GM21526 (cell line): ENCODE data around the gene CADM3.
A peak's percentile ranks its signal among the peaks of the same experiment; 100 is the strongest.

Experiments used
- ATAC-seq: cut with Tn5 transposase; IDR thresholded peaks from one replicate; pipeline ENCODE4 v1.9.1; 2021; ENCODE audit warnings: moderate library complexity; ENCODE audit not compliant: unreplicated experiment, low FRiP score

Gene CADM3

DNA sequence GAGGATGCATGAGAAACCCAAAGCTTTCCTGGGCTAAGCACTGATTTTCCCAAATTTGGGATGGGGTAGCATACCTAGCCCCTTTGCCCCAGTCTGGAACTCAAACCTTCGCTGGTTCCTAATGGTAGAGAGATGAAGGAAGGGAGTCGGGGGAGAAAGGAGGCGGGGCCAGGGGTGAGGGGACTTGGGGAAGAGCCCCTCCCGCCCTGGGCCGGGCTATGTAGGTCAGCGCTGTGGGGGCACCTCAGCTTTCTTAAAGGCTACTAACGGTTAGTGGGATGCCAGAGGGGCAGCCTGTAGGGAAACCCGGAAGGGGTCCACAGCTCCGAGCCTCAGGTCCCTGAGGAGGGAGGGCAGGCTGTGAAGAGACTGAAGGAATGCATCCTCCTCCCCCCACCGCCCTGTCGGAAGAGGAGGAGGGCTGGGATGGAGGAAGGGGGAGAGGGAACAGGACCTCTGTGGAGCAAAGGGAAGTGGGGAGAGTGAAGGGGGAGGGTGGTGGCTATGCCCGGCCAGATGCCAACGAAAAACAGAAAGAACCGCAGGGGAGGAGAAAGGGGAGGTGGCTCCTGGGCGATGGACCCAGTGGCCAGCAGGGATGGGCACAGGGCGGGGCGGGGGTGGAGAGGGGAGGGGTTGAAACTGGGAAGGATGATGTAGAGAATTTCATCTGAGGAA, 1.3 kb downstream of the CADM3 start:
- ATAC-seq, result no peak

DNA sequence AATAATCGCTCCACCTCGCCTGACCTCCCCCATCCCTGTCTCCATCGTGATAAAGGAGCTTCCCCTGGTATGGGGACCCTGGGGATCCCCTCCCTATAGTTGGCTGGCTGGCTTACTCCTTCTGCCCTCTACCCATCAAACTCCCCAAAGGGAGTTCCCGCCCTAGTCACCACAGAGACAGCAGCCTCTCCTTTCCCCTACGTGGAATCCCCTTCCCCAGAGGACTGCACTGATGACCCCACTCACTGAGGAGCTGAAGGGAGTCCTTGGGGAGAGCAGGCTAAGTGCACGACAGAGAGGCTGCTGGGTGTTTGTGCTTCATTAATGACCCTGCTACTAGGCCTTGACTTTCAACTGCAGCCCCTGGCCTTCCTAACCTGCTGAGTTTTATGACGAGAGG, 1.9 kb downstream of the CADM3 start:
- ATAC-seq, result no peak

- ATAC-seq, result no peak
Measured at GRCh38 chr1:159175571-159175970, 4.2 kb downstream of the CADM3 start.

GRCh38 chr1:159177272-159177907, 6.0 kb downstream of the CADM3 start:
- ATAC-seq, result no peak

GRCh38 chr1:159179906-159180305, 8.5 kb downstream of the CADM3 start:
- no peak for ATAC-seq

DNA sequence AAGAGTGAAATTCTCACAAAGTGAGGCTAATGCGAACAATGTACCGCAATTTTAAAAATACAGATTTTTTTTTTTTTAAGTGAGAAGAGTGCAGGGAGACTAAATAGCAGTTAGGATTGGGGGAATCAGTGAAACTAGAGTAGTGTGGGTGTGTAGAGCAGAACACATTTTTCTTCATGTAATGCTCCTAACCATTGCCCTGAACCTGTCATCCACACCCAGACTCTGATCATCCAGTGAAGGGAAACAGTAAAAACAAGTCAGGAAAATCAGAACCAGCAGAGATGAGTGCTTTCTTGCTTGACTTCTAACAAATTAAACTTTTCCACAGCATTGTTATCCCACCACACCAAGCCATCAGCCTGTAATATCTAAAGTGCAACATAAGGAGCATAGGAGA, 9.1 kb downstream of the CADM3 start:
- ATAC-seq, result no peak

- ATAC-seq, result no peak
Measured at GRCh38 chr1:159181328-159182024, 10.1 kb downstream of the CADM3 start.

DNA sequence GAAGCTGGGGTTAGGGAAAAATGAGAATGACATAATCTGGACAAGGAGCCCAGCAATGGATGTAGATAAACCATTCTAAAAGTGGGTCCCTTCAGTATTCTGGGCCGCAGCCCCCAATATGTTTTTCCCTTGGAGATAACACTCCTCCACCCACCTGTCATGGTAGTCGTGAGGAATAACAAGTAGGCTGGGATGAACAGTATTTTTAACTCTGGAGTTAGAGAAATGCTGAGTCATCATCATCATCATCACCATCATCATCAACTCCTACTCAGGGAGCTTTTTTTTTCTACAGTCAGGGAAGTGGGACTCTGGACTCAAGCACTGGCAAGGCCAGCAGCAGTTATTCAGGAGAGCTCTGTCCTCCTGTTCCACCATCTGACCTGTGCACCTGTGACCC, 12.8 kb downstream of the CADM3 start:
- no peak for ATAC-seq

GRCh38 chr1:159185121-159185520, 13.7 kb downstream of the CADM3 start:
- ATAC-seq, result no peak

DNA sequence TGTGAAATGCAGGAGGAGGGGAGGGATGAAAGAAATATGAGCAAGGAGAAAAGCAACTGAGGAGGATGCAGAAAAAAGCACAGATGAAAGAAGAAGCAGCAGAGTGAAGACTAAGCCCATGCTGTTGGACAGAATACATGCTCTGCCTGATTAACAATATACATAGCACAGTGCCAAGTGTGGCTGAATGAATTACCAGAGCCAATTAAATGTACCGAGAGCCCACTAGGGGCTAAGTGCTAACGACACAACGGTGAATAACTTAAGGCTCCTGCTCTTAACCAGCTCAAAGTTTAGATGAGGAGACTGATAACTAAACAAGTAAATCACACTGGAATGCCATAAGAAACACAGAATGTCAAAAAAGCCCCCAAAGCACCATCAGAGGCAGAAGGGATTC, 15.6 kb downstream of the CADM3 start:
- no peak for ATAC-seq

- no peak for ATAC-seq
Measured at GRCh38 chr1:159187647-159188374, 16.4 kb downstream of the CADM3 start.

- ATAC-seq, result peak; percentile 70
Measured at GRCh38 chr1:159188375-159188788, 17.0 kb downstream of the CADM3 start.

- no peak for ATAC-seq
Measured at GRCh38 chr1:159190441-159190840, 19.0 kb downstream of the CADM3 start.

DNA sequence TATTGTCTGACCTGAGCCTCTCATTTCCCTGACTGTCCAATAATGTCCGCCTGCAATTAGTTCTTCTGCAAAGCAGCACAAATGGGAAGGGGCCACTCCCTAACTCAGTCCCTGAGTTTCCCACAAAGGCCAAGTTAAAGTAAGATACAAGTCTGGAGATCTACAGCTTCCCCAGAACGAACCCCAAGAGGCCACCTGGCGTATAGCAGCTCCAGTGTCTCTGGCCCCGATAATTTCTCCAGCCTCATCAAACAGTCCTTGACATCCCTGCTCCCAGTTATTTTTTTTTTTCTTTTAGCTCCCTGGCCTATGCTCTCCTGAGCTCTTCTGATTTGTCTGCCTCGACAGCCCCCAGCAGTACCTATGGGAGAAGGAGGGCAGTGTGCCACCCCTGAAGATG, 25.1 kb downstream of the CADM3 start:
- no peak for ATAC-seq

DNA sequence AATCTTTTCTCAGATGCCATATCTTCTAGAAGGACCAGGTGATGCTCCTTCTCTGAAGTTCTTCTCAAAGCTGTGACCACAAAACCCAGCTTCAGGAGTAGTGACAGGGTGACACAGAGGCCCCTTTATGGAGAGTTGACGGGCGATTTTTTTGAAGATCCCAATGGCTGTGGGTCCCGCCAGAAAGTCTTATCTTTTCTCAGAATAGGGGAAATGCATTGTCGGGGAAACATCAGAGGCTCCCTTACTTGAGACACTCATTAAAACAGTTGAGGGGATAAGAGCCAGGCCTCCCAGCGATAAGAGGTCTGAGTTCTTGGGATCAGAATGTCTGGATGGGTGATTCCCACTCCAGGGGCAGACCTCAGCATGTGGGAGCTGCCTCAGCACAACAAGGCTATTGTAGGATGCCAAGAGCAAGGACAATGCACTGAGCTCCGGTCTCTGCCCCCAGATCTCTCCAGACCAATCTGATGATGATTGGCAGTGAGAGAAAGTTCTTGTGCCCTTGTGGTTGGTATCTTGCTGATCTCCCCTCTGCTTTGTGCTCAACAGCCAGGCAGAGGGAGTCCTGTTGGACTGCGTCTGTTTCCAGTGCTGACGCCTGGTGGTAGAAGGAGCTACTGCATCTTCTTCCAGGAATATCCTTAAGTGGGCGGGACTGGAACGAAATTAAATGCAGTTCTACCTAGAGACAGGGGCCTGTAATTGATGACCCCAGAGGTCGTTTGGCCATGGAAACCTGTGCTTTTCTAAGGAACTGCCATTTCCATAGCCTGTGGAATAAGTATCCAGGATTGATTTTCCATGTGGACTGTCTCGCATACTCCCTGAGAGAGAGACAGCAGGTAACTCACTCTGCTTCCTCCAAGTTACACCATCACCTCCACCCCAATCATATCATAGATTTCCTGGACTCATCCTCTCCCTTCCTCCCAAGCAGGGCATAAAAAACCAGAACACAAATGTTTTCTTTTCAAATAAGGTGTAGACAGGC, 26.4 kb downstream of the CADM3 start:
- ATAC-seq, result peak; percentile 83

GRCh38 chr1:159199901-159200300, 28.5 kb downstream of the CADM3 start:
- no peak for ATAC-seq

DNA sequence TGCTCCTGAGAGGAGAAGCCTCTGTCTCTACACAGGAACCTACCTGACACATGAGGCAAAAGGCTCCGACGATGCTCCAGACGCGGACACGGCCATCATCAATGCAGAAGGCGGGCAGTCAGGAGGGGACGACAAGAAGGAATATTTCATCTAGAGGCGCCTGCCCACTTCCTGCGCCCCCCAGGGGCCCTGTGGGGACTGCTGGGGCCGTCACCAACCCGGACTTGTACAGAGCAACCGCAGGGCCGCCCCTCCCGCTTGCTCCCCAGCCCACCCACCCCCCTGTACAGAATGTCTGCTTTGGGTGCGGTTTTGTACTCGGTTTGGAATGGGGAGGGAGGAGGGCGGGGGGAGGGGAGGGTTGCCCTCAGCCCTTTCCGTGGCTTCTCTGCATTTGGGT, 29.4 kb downstream of the CADM3 start:
- ATAC-seq, result no peak

DNA sequence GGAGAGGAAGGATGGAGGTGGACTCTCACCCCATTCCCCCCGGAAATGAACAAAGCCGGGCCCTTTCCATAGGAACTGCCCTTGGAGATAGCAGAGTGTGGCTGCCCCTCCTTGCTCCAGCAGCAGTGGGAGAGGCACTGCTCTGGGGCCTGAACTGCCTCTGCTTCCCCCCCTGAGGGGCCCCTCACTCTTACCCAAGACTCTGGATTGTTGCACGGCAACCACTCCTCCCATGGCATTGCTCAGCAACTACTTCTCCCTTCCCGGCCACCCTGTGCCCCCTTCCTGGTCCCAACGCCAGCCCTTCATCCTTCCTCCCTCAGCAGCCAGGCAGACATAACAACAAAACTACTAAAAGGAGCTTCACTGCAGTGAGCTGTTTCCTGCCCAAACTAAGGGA, 30.2 kb downstream of the CADM3 start:
- ATAC-seq, result no peak

DNA sequence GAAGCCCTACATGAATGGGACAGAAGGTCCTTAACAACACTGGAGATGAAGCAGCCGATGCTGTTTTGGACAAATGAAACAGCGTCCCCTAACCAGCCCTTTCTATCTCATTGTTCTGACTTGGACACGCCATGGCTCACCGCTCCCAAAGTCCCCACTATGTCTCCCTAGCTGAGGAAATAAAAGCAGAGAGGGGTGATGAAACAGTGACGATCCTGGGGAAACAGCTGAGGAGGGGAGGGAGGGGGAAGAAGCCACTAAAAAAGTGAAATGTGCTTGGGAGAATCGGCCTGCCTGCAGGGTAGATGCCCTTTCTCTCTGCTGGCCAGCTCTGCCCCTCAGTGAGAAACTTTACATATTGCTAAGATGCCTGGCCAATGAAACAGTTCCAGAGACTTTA, 32.2 kb downstream of the CADM3 start:
- no peak for ATAC-seq
